ENCODE results near the gene TFCP2L1. TPM values are rescaled to one million over a fixed set of nuclear protein-coding genes. Genes with fewer than 3 reads are reported as not detected.

TFCP2L1 gene
- total RNA-seq, 1 experiment from 2014 or later = 1.8 TPM

DNA sequence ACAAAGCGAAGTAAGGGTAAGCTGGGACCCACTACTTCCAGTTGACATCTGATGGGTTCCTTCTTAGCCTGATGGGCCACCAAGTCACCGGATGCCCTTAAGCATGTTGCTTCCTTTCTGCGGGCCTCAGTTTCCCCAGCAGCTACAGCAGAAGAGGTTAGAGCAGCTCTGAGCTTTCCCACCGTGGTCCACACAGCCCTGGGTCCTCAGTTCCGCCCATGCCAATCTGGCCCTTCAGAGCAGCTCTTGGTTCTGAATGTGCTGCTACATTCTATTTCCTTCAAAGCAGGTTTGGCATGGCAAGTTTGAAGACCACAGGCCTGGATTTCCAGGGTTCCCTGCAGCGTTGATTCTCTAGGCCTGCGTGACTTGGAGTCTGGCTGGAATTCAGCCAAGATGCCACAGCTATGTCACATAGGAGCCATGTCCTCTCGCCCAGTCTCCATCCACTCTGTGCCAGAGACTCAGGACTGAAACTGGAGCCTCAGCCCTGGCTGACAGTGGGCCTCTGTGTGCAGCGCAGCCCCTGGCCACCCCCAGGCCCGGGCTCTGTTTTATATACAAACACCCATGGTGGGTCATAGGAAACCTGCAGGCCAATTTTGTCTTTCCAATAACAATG lies 79.6 kb downstream of the TFCP2L1 start:
- no peak overlapping the region for H3K18ac ChIP-seq (ENCODE audit: insufficient read length, low read depth, low read length)
- H3K27ac Mint-ChIP-seq = no peak overlapping the region
- DNase-seq = no peak

More for the DNA sequence above, 79.6 kb downstream of the TFCP2L1 start:
- Histone ChIP-seq H2BK15ac (ENCODE audit: low read depth, low read length) (no peak overlapping the region), H4K5ac (ENCODE audit: insufficient read length, low read depth, low read length) (no peak overlapping the region), H2BK5ac (ENCODE audit: insufficient read length, low read length) (no peak overlapping the region), H3K4me2 (ENCODE audit: insufficient read depth, insufficient read length, low read length) (no peak overlapping the region), H3K14ac (ENCODE audit: insufficient read depth, low read length) (no peak overlapping the region), H3K56ac (ENCODE audit: insufficient read length, low read depth, low read length) (no peak overlapping the region), H3K27me3 (ENCODE audit: insufficient read depth, low read length) (no peaks in the 10 kb centered on the region), H3K4me1 (ENCODE audit: insufficient read depth, low read length) (no peaks in the 10 kb centered on the region), H3K79me2 (ENCODE audit: insufficient read depth, low read length) (no peaks in the 10 kb centered on the region), H3K4ac (ENCODE audit: low read depth, low read length) (no peak overlapping the region), H3K27ac (ENCODE audit: insufficient read length, low read depth, low read length) (no peak overlapping the region), H3T11ph (ENCODE audit: low read length) (no peak overlapping the region), H2BK120ac (ENCODE audit: low read depth, low read length, poor library complexity, severe bottlenecking) (no peak overlapping the region), H2BK12ac (ENCODE audit: insufficient read length, low read depth, low read length) (no peak overlapping the region), H3K23me2 (ENCODE audit: insufficient read length, low read depth, low read length, poor library complexity, severe bottlenecking) (no peaks in the 10 kb centered on the region), H3K79me1 (ENCODE audit: insufficient read depth, low read depth, low read length, poor library complexity, severe bottlenecking) (no peaks in the 10 kb centered on the region), H4K8ac (replicated peaks; ENCODE audit: insufficient read length, low read depth, low read length) (no peak overlapping the region), H3K23ac (ENCODE audit: insufficient read length, low read depth, low read length) (no peak overlapping the region), H3K9ac (ENCODE audit: extremely low read depth, insufficient read length, low read length) (no peak overlapping the region), H2AFZ (ENCODE audit: low read length) (no peak overlapping the region), H4K20me1 (ENCODE audit: control insufficient read depth, insufficient read depth, insufficient read length) (no peaks in the 10 kb centered on the region), H3K9me3 (ENCODE audit: control insufficient read depth, low read depth, low read length) (no peaks in the 10 kb centered on the region), H2AK5ac (ENCODE audit: insufficient read length, low read length) (no peak overlapping the region), H2BK20ac (ENCODE audit: low read depth, low read length, poor library complexity, severe bottlenecking) (no peak overlapping the region), H4K91ac (ENCODE audit: insufficient read length, low read depth, low read length) (no peak overlapping the region)
- Mint-ChIP-seq H3K9me3 (no peaks in the 10 kb centered on the region), H3K4me1 (no peaks in the 10 kb centered on the region), H3K36me3 (ENCODE audit: insufficient read depth in 1 of 3, low read depth in 3 of 3) (no peaks in the 10 kb centered on the region), H3K27me3 (ENCODE audit: low read depth) (peaks cover under 1% of the 10 kb centered on the region; the same call in 1 of the 2 replicates), H3K4me3 (no peak overlapping the region)
- TF ChIP-seq, protein P1, sequence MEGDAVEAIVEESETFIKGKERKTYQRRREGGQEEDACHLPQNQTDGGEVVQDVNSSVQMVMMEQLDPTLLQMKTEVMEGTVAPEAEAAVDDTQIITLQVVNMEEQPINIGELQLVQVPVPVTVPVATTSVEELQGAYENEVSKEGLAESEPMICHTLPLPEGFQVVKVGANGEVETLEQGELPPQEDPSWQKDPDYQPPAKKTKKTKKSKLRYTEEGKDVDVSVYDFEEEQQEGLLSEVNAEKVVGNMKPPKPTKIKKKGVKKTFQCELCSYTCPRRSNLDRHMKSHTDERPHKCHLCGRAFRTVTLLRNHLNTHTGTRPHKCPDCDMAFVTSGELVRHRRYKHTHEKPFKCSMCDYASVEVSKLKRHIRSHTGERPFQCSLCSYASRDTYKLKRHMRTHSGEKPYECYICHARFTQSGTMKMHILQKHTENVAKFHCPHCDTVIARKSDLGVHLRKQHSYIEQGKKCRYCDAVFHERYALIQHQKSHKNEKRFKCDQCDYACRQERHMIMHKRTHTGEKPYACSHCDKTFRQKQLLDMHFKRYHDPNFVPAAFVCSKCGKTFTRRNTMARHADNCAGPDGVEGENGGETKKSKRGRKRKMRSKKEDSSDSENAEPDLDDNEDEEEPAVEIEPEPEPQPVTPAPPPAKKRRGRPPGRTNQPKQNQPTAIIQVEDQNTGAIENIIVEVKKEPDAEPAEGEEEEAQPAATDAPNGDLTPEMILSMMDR (conservative IDR thresholded peaks at IDR 0.05) = no peak
- no CpG with 5 or more reads among the region's 10 CpGs for WGBS (ENCODE audit: extremely low coverage, insufficient read length, low lambda C conversion rate)

All from H9 (cell line).